Ammon's horn (tissue), 1 donor: ENCODE results near the gene GTPBP8.
A peak's percentile ranks its signal among the peaks of the same experiment; 100 is the strongest.

Source experiments
- DNase-seq: peaks from one replicate; pipeline ENCODE4 v3.0.0-alpha.2; 2016; ENCODE audit warnings: low spot score

GTPBP8 gene

GRCh38 chr3:112990672-112991602, at the start of gene GTPBP8:
Gene GTPBP8, plus strand, starts transcription at chr3:112990984. Its CDS starts 16 bp downstream, at chr3:112991000.
- peak; percentile 95 for DNase-seq

GRCh38 chr3:112948346-112948838, 42.4 kb upstream of the GTPBP8 start:
- DNase-seq = no peak

- no peak for DNase-seq
These were observed 34.4 kb upstream of the GTPBP8 start for GRCh38 chr3:112956351-112956750.

- DNase-seq = no peak
These were observed 31.8 kb upstream of the GTPBP8 start for GRCh38 chr3:112958811-112959560.

- DNase-seq = no peak
These were observed 27.1 kb upstream of the GTPBP8 start for GRCh38 chr3:112963683-112964082.

- no peak for DNase-seq
These were observed 25.1 kb upstream of the GTPBP8 start for GRCh38 chr3:112965656-112966055.

GRCh38 chr3:112966633-112967032, 24.2 kb upstream of the GTPBP8 start:
- DNase-seq = peak; percentile 7

GRCh38 chr3:112967425-112967824, 23.4 kb upstream of the GTPBP8 start:
- DNase-seq = no peak

GRCh38 chr3:112967828-112968227, 23.0 kb upstream of the GTPBP8 start:
- DNase-seq = no peak

GRCh38 chr3:112972158-112972557, 18.6 kb upstream of the GTPBP8 start:
- DNase-seq = no peak

- no peak for DNase-seq
These were observed 17.2 kb upstream of the GTPBP8 start for GRCh38 chr3:112973325-112974177.

- no peak for DNase-seq
These were observed 16.6 kb upstream of the GTPBP8 start for GRCh38 chr3:112974178-112974517.

GRCh38 chr3:112974894-112975293, 15.9 kb upstream of the GTPBP8 start, which contains the start of gene CD200R1:
Gene CD200R1, minus strand, starts transcription at chr3:112975103. Its CDS starts 246 bp downstream, at chr3:112974857.
- DNase-seq = no peak

GRCh38 chr3:112976001-112976400, 14.8 kb upstream of the GTPBP8 start:
- DNase-seq = no peak

GRCh38 chr3:112976953-112977352, 13.8 kb upstream of the GTPBP8 start:
- DNase-seq = no peak

GRCh38 chr3:112979244-112979832, 11.4 kb upstream of the GTPBP8 start:
- peak; percentile 22 for DNase-seq

GRCh38 chr3:112980080-112980479, 10.7 kb upstream of the GTPBP8 start:
- no peak for DNase-seq

- DNase-seq = no peak
These were observed 8.1 kb upstream of the GTPBP8 start for GRCh38 chr3:112982710-112983109.

GRCh38 chr3:112984485-112984884, 6.3 kb upstream of the GTPBP8 start:
- DNase-seq = no peak

GRCh38 chr3:112987710-112988334, 3.0 kb upstream of the GTPBP8 start:
- DNase-seq = no peak

- no peak for DNase-seq
These were observed 5.0 kb downstream of the GTPBP8 start for GRCh38 chr3:112995800-112996199.
